HEK293T (cell line): ENCODE results near the gene TCF12.

ENCODE experiments used
- BHLHE40 ChIP-seq: fragments of 450-650 bp; IDR thresholded peaks from 2 replicates; pipeline ENCODE4 v1.6.1; 2016; ENCODE audit warnings: mild to moderate bottlenecking, moderate library complexity, borderline replicate concordance
- ELF4 ChIP-seq: fragments of 450-650 bp; IDR thresholded peaks from 2 replicates; pipeline ENCODE4 v1.6.1; 2017; ENCODE audit warnings: antibody characterized with exemption
- LEF1 ChIP-seq: fragments of 450-650 bp; IDR thresholded peaks from 2 replicates; pipeline ENCODE4 v1.6.1; 2017; ENCODE audit warnings: mild to moderate bottlenecking, borderline replicate concordance
- SP1 ChIP-seq: fragments of 450-650 bp; IDR thresholded peaks from 2 replicates; pipeline ENCODE4 v1.6.1; 2017
- SUZ12 ChIP-seq: fragments of 450-650 bp; IDR thresholded peaks from 2 replicates; pipeline ENCODE4 v1.6.1; 2016; ENCODE audit warnings: mild to moderate bottlenecking

- no peak for TF ChIP-seq BHLHE40
- no peak for TF ChIP-seq LEF1
- TF ChIP-seq ELF4 = no peak
- no peak for TF ChIP-seq SP1
- no peak for TF ChIP-seq SUZ12
Measured at GRCh38 chr15:57156210-57156884, 237.9 kb downstream of the TCF12 start.
